GM18508 (cell line): ENCODE data around the gene ARHGAP30.
"Not testable (repeated sequence)": the region's sequence is repeated elsewhere in the genome, so short reads cannot be mapped to it uniquely, and the experiment has no call there.

Source experiments
- ATAC-seq: cut with Tn5 transposase; IDR thresholded peaks from one replicate; pipeline ENCODE4 v1.9.1; 2021; ENCODE audit warnings: moderate number of reproducible peaks; ENCODE audit not compliant: insufficient read depth, unreplicated experiment

Gene ARHGAP30

GRCh38 chr1:161044908-161045735, 24.6 kb downstream of the ARHGAP30 start:
- ATAC-seq, result no peak

DNA sequence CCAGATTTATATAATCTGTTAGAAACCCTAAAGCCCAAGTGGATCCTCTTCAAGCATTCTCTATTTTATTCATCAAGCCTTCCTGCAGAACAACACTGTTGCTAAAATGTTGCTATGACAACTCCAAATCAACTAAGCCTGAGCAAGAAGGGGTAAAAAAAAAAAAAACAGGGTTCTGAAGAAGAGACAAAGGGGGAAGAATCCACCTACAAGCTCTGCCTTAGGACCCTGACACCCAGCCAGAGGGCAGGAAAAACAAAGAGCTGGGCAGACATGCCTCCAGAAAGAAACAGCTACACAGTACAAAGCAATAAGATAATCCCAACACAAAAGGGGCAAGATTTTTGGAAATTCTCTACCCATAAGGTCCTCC, 25.2 kb downstream of the ARHGAP30 start:
- ATAC-seq, result no peak

DNA sequence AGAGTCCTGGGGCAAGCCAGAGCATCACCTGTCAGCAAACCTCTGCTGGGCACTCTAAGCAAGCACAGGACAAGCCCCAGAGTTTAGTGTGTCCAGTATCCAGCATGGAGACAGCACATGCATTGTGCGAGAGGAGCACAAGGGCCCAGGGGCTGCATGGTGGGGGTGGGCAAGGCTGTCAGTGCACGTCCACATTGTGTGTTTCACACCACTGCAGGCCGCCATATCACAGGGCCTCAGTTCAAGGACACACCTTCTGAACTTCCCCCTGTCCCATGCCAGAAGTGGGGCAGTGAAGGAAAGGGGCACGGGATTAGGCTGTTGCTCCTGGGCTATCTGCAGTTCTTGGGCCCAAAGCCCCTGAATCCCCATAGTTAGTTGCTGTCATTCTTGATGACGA, 30.1 kb downstream of the ARHGAP30 start:
- ATAC-seq, result no peak

- no peak for ATAC-seq
Observed at GRCh38 chr1:161039154-161039545, 30.5 kb downstream of the ARHGAP30 start.

- ATAC-seq, result peak; percentile 57
Observed at GRCh38 chr1:161038523-161039153, 31.1 kb downstream of the ARHGAP30 start, which contains the start of gene TSTD1. Gene TSTD1, minus strand, starts transcription at chr1:161038964. Its CDS starts 75 bp downstream, at chr1:161038889.

GRCh38 chr1:161037661-161038522, 31.8 kb downstream of the ARHGAP30 start:
- no peak for ATAC-seq

- ATAC-seq, result no peak
Observed at GRCh38 chr1:161033751-161034150, 35.9 kb downstream of the ARHGAP30 start.

- no peak for ATAC-seq
Observed at GRCh38 chr1:161032409-161032808, 37.3 kb downstream of the ARHGAP30 start.

GRCh38 chr1:161031874-161032273, 37.8 kb downstream of the ARHGAP30 start:
- ATAC-seq, result no peak

DNA sequence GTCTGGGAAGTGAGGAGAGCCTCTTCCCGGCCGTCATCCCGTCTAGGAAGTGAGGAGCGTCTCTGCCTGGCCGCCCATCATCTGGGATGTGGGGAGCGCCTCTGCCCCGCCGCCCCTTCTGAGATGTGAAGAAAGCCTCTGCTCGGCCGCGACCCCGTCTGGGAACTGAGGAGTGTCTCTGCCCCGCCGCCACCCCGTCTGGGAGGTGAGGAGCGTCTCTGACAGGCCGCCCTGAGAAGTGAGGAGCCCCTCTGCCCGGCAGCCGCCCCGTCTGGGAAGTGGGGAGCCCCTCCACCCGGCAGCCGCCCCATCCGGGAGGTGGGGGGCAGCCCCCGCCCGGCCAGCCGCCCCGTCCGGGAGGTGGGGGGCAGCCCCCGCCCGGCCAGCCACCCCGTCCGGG, 40.2 kb downstream of the ARHGAP30 start:
- ATAC-seq, result not testable (repeated sequence)

DNA sequence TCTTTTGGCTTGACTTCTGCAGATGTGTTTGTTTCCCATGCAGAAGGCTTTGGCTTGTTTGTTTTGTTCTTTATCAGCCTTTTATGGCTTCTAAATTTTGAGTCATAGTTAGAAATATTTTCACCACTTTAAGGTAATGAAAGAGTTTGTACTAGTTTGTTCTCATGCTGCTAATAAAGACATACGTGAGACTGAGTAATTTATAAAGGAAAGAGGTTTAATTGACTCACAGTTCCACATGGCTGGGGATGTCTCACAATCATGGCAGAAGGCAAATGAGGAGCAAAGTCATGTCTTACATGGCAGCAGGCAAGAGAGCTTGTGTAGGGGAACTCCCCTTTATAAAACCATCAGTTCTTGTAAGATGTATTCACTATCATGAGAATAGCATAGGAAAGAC, 42.7 kb downstream of the ARHGAP30 start:
- ATAC-seq, result not testable (repeated sequence)

GRCh38 chr1:161022432-161022831, 47.3 kb downstream of the ARHGAP30 start:
- not testable (repeated sequence) for ATAC-seq

DNA sequence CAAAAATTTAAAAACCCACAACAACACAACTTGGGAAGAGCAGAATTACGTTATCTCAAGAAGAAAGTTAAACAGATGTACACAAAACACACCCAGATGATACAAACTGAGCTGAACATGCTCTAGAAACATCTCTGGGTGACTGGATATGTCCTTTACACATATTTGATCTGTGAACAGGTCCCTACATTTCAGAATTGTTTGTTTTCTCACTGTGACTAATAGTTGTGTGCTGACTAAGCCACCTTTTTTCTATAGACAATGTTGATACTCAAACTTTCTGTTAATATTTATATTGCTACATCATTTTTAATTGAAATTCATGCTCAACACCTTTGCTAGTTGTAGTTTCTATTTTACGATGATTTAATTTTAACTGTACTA, 47.7 kb downstream of the ARHGAP30 start:
- ATAC-seq, result no peak

DNA sequence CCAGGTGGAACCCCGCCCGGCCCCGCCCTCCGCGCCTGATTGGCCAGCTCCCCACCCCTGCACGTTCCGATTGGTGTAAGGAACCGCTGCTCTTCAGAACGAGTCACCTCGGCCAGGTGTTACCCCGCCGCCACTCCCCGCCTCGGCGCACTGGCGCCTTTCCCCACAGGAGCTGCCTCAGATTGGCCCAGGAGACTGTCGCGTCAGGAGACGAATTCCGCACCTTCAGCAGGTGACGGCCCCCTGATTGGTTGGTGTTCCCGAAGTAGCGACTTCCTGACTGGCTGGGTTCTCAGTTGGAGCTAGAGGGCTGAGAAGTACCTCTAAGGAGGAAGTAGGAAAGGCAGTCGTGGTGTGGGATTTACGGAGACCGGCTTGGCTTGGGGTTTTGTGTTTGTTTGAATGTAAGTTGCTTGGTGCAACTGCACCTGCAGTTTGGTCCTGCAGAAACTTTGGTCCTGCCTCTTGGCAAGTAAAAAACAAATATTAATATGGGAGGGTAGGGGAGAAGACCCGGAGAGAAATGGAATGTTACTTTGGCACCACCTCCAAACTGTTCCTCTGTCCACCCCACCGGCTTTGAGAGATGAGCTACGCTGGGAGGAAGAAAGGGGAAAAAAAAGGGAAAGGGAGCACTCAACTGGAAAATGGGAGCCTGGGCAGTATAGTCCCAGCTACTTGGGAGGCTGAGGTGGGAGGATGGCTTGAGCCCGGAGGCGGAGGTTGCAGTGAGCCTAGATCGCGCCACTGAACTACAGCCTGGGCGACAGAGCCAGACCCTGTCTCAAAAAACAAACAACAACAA, 48.3 kb downstream of the ARHGAP30 start:
- no peak for ATAC-seq

GRCh38 chr1:161020509-161021164, 49.1 kb downstream of the ARHGAP30 start, which contains the start of gene F11R:
Gene F11R, minus strand, starts transcription at chr1:161021152. Its CDS starts 79 bp downstream, at chr1:161021073.
- ATAC-seq, result no peak

GRCh38 chr1:161019751-161020495, 49.8 kb downstream of the ARHGAP30 start:
- no peak for ATAC-seq

DNA sequence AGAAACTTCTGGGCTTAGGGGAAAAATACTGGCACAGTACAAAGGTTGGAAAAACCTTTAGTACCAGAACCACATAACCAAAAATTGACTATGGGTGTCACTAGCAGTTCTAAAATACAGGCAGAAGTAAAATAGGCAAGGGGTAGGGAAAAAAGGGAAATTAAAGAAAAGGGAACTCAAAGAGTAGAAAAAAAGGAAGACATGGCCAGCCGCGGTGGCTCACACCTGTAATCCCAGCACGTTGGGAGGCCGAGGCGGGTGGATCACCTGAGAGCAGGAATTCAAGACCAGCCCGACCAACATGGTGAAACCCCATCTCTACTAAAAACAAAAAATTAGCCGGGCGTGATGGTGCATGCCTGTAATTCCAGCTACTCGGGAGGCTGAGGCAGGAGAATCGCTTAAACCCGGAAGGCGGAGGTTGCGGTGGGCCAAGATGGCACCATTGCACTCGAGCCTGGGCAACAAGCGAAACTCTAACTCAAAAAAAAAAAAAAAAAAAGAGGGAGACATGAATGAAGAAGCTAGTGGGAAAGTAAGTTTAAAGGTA, 50.5 kb downstream of the ARHGAP30 start:
- not testable (repeated sequence) for ATAC-seq

DNA sequence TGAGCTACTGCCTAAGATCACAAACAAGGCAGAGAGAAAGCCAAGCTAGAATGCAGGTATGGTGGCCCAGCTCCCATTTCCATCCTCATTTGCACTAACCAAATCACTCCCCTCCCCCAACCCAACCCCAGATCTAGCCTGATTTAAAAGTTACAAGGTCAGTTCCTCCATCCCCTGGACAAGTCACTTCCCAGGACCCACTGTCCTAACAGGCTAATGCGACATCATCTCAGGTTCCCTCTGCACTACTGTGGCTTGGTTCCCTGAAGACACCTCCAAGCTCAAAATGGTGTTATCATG, 51.1 kb downstream of the ARHGAP30 start:
- ATAC-seq, result no peak
